H9 (cell line): ENCODE data around the gene TAF3. TPM values are rescaled to one million over a fixed set of nuclear protein-coding genes. Genes with fewer than 3 reads are reported as not detected.
A peak's percentile ranks its signal among the peaks of the same experiment; 100 is the strongest.

ENCODE experiments used
- DNase-seq: peaks from one replicate; pipeline ENCODE4 v3.0.0-alpha.2; 2017
- H2AFZ ChIP-seq: one replicate; pipeline ENCODE4 v1.6.1; 2013; ENCODE audit warnings: mild to moderate bottlenecking, low read length, control low read depth, moderate library complexity
- H2AK5ac ChIP-seq: 2 replicates; pipeline ENCODE4 v1.6.1; 2013; ENCODE audit warnings: low read length, control low read depth, mixed read lengths; ENCODE audit not compliant: insufficient read length
- H2BK120ac ChIP-seq: one replicate; pipeline ENCODE4 v1.6.1; 2013; ENCODE audit warnings: low read depth, mild to moderate bottlenecking, low read length, control low read depth, inconsistent platforms; ENCODE audit not compliant: poor library complexity, severe bottlenecking
- H2BK12ac ChIP-seq: 2 replicates; pipeline ENCODE4 v1.6.1; 2013; ENCODE audit warnings: low read length, control low read depth, mixed read lengths, low read depth; ENCODE audit not compliant: insufficient read length
- H2BK15ac ChIP-seq: 2 replicates; pipeline ENCODE4 v1.6.1; 2013; ENCODE audit warnings: low read depth, low read length, control low read depth
- H2BK20ac ChIP-seq: one replicate; pipeline ENCODE4 v1.6.1; 2013; ENCODE audit warnings: low read depth, mild to moderate bottlenecking, low read length, control low read depth, inconsistent platforms; ENCODE audit not compliant: poor library complexity, severe bottlenecking
- H2BK5ac ChIP-seq: 2 replicates; pipeline ENCODE4 v1.6.1; 2013; ENCODE audit warnings: low read length, control low read depth, mixed read lengths; ENCODE audit not compliant: insufficient read length
- H3K14ac ChIP-seq: 2 replicates; pipeline ENCODE4 v1.6.1; 2013; ENCODE audit warnings: low read length, control low read depth; ENCODE audit not compliant: insufficient read depth
- H3K18ac ChIP-seq: 2 replicates; pipeline ENCODE4 v1.6.1; 2013; ENCODE audit warnings: low read depth, mild to moderate bottlenecking, mixed read lengths, low read length, control low read depth; ENCODE audit not compliant: insufficient read length
- H3K23ac ChIP-seq: 2 replicates; pipeline ENCODE4 v1.6.1; 2013; ENCODE audit warnings: low read length, control low read depth, mixed read lengths, low read depth; ENCODE audit not compliant: insufficient read length
- H3K23me2 ChIP-seq: 2 replicates; pipeline ENCODE4 v1.6.1; 2013; ENCODE audit warnings: low read depth, mild to moderate bottlenecking, mixed read lengths, low read length, control low read depth; ENCODE audit not compliant: insufficient read length, poor library complexity, severe bottlenecking
- H3K27ac ChIP-seq: 2 replicates; pipeline ENCODE4 v1.5.1; 2013; ENCODE audit warnings: low read length, control low read depth, mixed read lengths, low read depth; ENCODE audit not compliant: insufficient read length
- H3K27me3 ChIP-seq: 2 replicates; pipeline ENCODE4 v1.6.1; 2013; ENCODE audit warnings: low read length, control low read depth, inconsistent platforms; ENCODE audit not compliant: insufficient read depth
- H3K4ac ChIP-seq: 2 replicates; pipeline ENCODE4 v1.6.1; 2013; ENCODE audit warnings: low read depth, mild to moderate bottlenecking, control low read depth, inconsistent platforms, low read length, moderate library complexity
- H3K4me1 ChIP-seq: 2 replicates; pipeline ENCODE4 v1.6.1; 2013; ENCODE audit warnings: low read length, control low read depth, inconsistent platforms; ENCODE audit not compliant: insufficient read depth
- H3K4me2 ChIP-seq: 2 replicates; pipeline ENCODE4 v1.6.1; 2013; ENCODE audit warnings: low read length, control low read depth, mixed read lengths; ENCODE audit not compliant: insufficient read length, insufficient read depth
- H3K56ac ChIP-seq: 2 replicates; pipeline ENCODE4 v1.6.1; 2013; ENCODE audit warnings: low read depth, mild to moderate bottlenecking, mixed read lengths, low read length, control low read depth; ENCODE audit not compliant: insufficient read length
- H3K79me1 ChIP-seq: 2 replicates; pipeline ENCODE4 v1.6.1; 2013; ENCODE audit warnings: low read depth, mild to moderate bottlenecking, moderate library complexity, low read length, control low read depth, inconsistent platforms; ENCODE audit not compliant: insufficient read depth, poor library complexity, severe bottlenecking
- H3K79me2 ChIP-seq: 2 replicates; pipeline ENCODE4 v1.6.1; 2013; ENCODE audit warnings: low read length, control low read depth, inconsistent platforms; ENCODE audit not compliant: insufficient read depth
- H3K9ac ChIP-seq: 2 replicates; pipeline ENCODE4 v1.6.1; 2013; ENCODE audit warnings: low read length, control low read depth, mixed read lengths; ENCODE audit not compliant: insufficient read length; ENCODE audit errors: extremely low read depth
- H3K9me3 ChIP-seq: one replicate; pipeline ENCODE4 v1.6.1; 2013; ENCODE audit warnings: low read depth, low read length, inconsistent platforms; ENCODE audit not compliant: control insufficient read depth
- H3T11ph ChIP-seq: one replicate; pipeline ENCODE4 v1.6.1; 2013; ENCODE audit warnings: mild to moderate bottlenecking, low read length, control low read depth, inconsistent platforms
- H4K20me1 ChIP-seq: one replicate; pipeline ENCODE4 v1.6.1; 2013; ENCODE audit not compliant: control insufficient read depth, insufficient read length, insufficient read depth
- H4K5ac ChIP-seq: 2 replicates; pipeline ENCODE4 v1.6.1; 2013; ENCODE audit warnings: low read depth, mild to moderate bottlenecking, mixed read lengths, low read length, control low read depth; ENCODE audit not compliant: insufficient read length
- H4K8ac ChIP-seq: replicated peaks from 2 replicates; pipeline ENCODE4 v1.6.1; 2013; ENCODE audit warnings: low read length, control low read depth, mixed read lengths, low read depth; ENCODE audit not compliant: insufficient read length
- H4K91ac ChIP-seq: 2 replicates; pipeline ENCODE4 v1.6.1; 2013; ENCODE audit warnings: low read depth, mild to moderate bottlenecking, moderate library complexity, mixed read lengths, low read length, control low read depth; ENCODE audit not compliant: insufficient read length
- H3K27ac Mint-ChIP-seq, 3 experiments: 2 replicates in 2 of 3; 3 replicates in 1 of 3; pipeline ENCODE4 v1.8.0; 2020 to 2021; ENCODE audit warnings: mixed read lengths in 3 of 3, mild to moderate bottlenecking in 1 of 3, moderate library complexity in 1 of 3
- H3K27me3 Mint-ChIP-seq: 2 replicates; pipeline ENCODE4 v1.8.0; 2021; ENCODE audit warnings: low read depth, mild to moderate bottlenecking, moderate library complexity, mixed read lengths
- H3K36me3 Mint-ChIP-seq, 3 experiments: 2 replicates in 2 of 3; 3 replicates in 1 of 3; pipeline ENCODE4 v1.8.0; 2020 to 2021; ENCODE audit warnings: low read depth in 3 of 3, mixed read lengths in 3 of 3; ENCODE audit not compliant: insufficient read depth in 1 of 3
- H3K4me1 Mint-ChIP-seq, 2 experiments: 2 replicates each; pipeline ENCODE4 v1.8.0; 2020; ENCODE audit warnings: mixed read lengths in 2 of 2
- H3K4me3 Mint-ChIP-seq, 2 experiments: 2 replicates in 1 of 2; 3 replicates in 1 of 2; pipeline ENCODE4 v1.8.0; 2020 to 2021; ENCODE audit warnings: mild to moderate bottlenecking in 2 of 2, mixed read lengths in 2 of 2, moderate library complexity in 1 of 2
- H3K9me3 Mint-ChIP-seq, 2 experiments: 2 replicates in 1 of 2; 3 replicates in 1 of 2; pipeline ENCODE4 v1.8.0; 2020; ENCODE audit warnings: mild to moderate bottlenecking in 2 of 2, mixed read lengths in 2 of 2, moderate library complexity in 1 of 2
- CTCF ChIP-seq: fragments of 200-600 bp; sonication (generic); conservative IDR thresholded peaks from 3 replicates; pipeline ENCODE4 v1.8.0; 2021; ENCODE audit warnings: antibody characterized with exemption, mild to moderate bottlenecking
- WGBS: extraction: QIAGEN DNeasy Blood & Tissue Kit; methylation state at CpG from one replicate; pipeline ENCODE4 v1.1.7; 2013; ENCODE audit warnings: missing lambda C conversion rate, low lambda C conversion rate, mixed read lengths; ENCODE audit not compliant: insufficient read length; ENCODE audit errors: extremely low coverage; 5-methylcytosine and 5-hydroxymethylcytosine counted together
- total RNA-seq: library from RNA; stranded (reverse); gene quantifications from 2 replicates; pipeline ENCODE4 v1.2.1, GENCODE V29; 2021

TAF3 gene
- total RNA-seq, 1 experiment from 2014 or later, result 10.2 TPM

GRCh38 chr10:7810443-7810842 lies 7.9 kb upstream of the TAF3 start:
- H4K91ac ChIP-seq, result no peak overlapping the region
- WGBS, result no CpG with 5 or more reads among the region's 7 CpGs
- 0 out of 2 replicates have a peak, but pooled peaks cover 2% of the 10 kb centered on the region for H3K4me1 ChIP-seq

More at GRCh38 chr10:7810443-7810842, 7.9 kb upstream of the TAF3 start:
- Histone ChIP-seq H3K27ac (no peak overlapping the region), H3K79me2 (no peaks in the 10 kb centered on the region), H3K14ac (no peak overlapping the region), H3K27me3 (no peaks in the 10 kb centered on the region), H3K4ac (no peak overlapping the region), H3K23ac (no peak overlapping the region), H4K8ac (no peak overlapping the region), H3K23me2 (no peaks in the 10 kb centered on the region), H2BK15ac (no peak overlapping the region), H2AFZ (no peak overlapping the region), H3K4me2 (no peak overlapping the region), H2BK5ac (no peak overlapping the region), H3T11ph (no peak overlapping the region), H2BK20ac (no peak overlapping the region), H4K5ac (no peak overlapping the region), H3K79me1 (no peaks in the 10 kb centered on the region), H3K56ac (no peak overlapping the region), H2BK12ac (no peak overlapping the region), H4K20me1 (no peaks in the 10 kb centered on the region), H2BK120ac (no peak overlapping the region), H2AK5ac (no peak overlapping the region), H3K9ac (no peak overlapping the region), H3K18ac (no peak overlapping the region), H3K9me3 (no peaks in the 10 kb centered on the region)
- Mint-ChIP-seq H3K9me3 (no peaks in the 10 kb centered on the region), H3K27me3 (peaks cover 12% of the 10 kb centered on the region), H3K4me1 (peaks cover 9 to 11% of the 10 kb centered on the region in 2 experiments), H3K27ac (0 out of 7 replicates have a peak overlapping the region, but pooled peaks of 1 of the 3 experiments have one; percentile 3), H3K36me3 (peaks cover 5 to 18% (median 11%) of the 10 kb centered on the region in 3 experiments; a peak in 6 of 7 replicates), H3K4me3 (no peak overlapping the region)
- TF ChIP-seq CTCF, result no peak
- DNase-seq, result no peak
